ENCODE results near the gene BICRAL.

The BICRAL gene

GRCh38 chr6:42909835-42910234 lies 128.0 kb downstream of the BICRAL start:
- Mint-ChIP-seq H3K27ac (no peak overlapping the region), H3K4me1 (ENCODE audit: low read depth in 2 of 2) (peaks cover 0 to 3% of the 10 kb centered on the region in 2 donors), H3K9me3 (no peaks in the 10 kb centered on the region), H3K27me3 (peaks cover 6 to 26% of the 10 kb centered on the region in 2 donors), H3K4me3 (no peak overlapping the region), H3K36me3 (ENCODE audit: insufficient read depth) (no peaks in the 10 kb centered on the region)
- DNase-seq (no peak), ATAC-seq (replicated peaks) (no peak)

GRCh38 chr6:42911171-42912021 lies 129.5 kb downstream of the BICRAL start:
- Mint-ChIP-seq H3K4me3 (no peak overlapping the region), H3K36me3 (ENCODE audit: insufficient read depth) (no peaks in the 10 kb centered on the region), H3K4me1 (ENCODE audit: low read depth in 2 of 2) (peaks cover 0 to 3% of the 10 kb centered on the region in 2 donors), H3K9me3 (no peaks in the 10 kb centered on the region), H3K27me3 (peaks cover 6 to 34% of the 10 kb centered on the region in 2 donors), H3K27ac (no peak overlapping the region)
- DNase-seq (no peak), ATAC-seq (replicated peaks) (no peak)

- Mint-ChIP-seq H3K9me3 (no peaks in the 10 kb centered on the region), H3K27ac (no peak overlapping the region), H3K4me1 (ENCODE audit: low read depth in 2 of 2) (peaks cover 0 to 3% of the 10 kb centered on the region in 2 donors), H3K36me3 (ENCODE audit: insufficient read depth) (no peaks in the 10 kb centered on the region), H3K4me3 (no peak overlapping the region), H3K27me3 (peaks cover 6 to 36% of the 10 kb centered on the region in 2 donors)
- ATAC-seq (replicated peaks) (no peak), DNase-seq (no peak)
Observed at GRCh38 chr6:42914546-42914945, 132.7 kb downstream of the BICRAL start.

- DNase-seq (no peak), ATAC-seq (replicated peaks) (no peak)
- H3K4me3 Mint-ChIP-seq = no peak within 1 kb of the TSS
- no peaks in the 10 kb centered on the region for H3K36me3 Mint-ChIP-seq (ENCODE audit: insufficient read depth)
- H3K27me3 Mint-ChIP-seq = peaks cover 6 to 36% of the 10 kb centered on the region in 2 donors
- peak within 1 kb of the TSS in 1 of 2 donors; percentile 44 for H3K27ac Mint-ChIP-seq
- no peaks in the 10 kb centered on the region for H3K9me3 Mint-ChIP-seq
- peaks cover 0 to 3% of the 10 kb centered on the region in 2 donors for H3K4me1 Mint-ChIP-seq (ENCODE audit: low read depth in 2 of 2)
Observed at GRCh38 chr6:42915732-42916131, 133.9 kb downstream of the BICRAL start, which contains the start of gene PTCRA. PTCRA (plus strand) TSS chr6:42916053; CDS start chr6:42916070, 17 bp downstream.

GRCh38 chr6:42916288-42916687 lies 134.4 kb downstream of the BICRAL start:
- DNase-seq (no peak), ATAC-seq (replicated peaks) (no peak)
- no peaks in the 10 kb centered on the region for H3K36me3 Mint-ChIP-seq (ENCODE audit: insufficient read depth)
- H3K9me3 Mint-ChIP-seq = no peaks in the 10 kb centered on the region
- peaks cover 0 to 1% of the 10 kb centered on the region in 2 donors for H3K4me1 Mint-ChIP-seq (ENCODE audit: low read depth in 2 of 2)
- no peak overlapping the region for H3K4me3 Mint-ChIP-seq
- H3K27me3 Mint-ChIP-seq = peaks cover 1 to 30% of the 10 kb centered on the region in 2 donors
- no peak overlapping the region for H3K27ac Mint-ChIP-seq

All from effector memory CD8-positive, alpha-beta T cell (primary cell).